Stimulated activated CD4-positive, alpha-beta T cell treated with anti-CD3 and anti-CD28 coated beads, TNF-alpha, amount 100 ng/mL, for 4 hours (primary cell): ENCODE data around the gene AMIGO1.

ENCODE experiments used
- DNase-seq, 3 experiments: peaks; one replicate each; pipeline ENCODE4 v3.0.0-alpha.2; 2020; ENCODE audit warnings: low read depth in 3 of 3

AMIGO1 gene

DNA sequence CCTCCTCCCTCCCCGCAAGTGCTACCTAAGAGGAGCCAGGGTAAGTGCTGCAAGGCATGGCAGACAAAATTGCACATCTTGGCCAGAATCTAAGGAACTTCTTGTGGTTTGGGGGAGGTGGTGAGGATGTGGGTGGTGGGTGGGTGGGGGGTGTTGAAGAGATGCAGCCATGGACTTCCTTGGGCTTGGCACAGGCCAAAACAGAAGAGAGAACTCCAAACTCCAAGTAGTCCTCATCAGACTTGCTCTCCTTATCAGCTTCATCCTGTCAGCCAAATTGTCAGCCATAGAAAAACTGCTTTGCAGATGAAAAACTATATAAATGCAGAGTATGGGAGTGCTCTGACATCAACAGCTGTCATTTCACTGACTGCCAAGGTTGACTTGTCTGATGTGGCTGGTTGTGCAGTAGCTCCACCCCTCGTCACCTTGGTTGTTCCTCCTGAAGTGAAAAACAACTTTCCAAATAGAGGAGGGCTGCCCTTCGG, 7.1 kb downstream of the AMIGO1 start:
- peak in 1 of 3 experiments; percentile 39 for DNase-seq

DNA sequence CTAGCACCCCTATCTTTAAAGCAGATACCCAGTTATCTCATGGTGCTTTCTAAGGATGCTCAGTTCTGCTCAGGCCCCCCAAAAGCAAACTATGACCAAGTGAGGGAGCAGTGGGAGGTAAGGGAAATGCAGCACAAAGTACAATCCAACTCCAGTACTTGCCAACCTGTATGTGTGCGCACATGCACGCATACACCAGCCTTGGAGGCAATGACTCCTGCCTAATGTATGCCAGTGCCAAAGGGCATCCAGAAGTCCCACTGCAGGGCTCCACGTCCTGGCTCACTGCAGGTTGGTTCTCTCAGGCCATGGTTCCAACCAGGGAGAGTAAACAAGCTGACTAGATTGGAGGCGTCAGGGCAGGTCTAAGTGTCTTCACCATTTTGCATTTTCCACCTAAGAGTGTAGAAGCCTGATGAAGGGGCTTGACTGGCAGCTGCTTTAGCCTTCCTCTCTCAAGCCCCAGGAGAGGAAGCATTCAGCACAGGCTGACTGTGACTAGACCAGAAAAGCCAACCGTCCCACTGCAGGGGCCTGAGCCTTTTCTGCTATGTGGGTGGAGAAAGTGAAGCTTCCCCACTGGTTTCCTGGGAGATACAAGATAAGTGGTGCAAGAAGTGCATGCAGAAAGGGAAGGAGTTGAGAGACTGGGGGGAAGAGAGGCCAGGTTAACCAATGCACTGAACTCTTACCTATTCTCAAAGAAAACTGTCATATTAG, 7.7 kb downstream of the AMIGO1 start:
- no peak for DNase-seq

DNA sequence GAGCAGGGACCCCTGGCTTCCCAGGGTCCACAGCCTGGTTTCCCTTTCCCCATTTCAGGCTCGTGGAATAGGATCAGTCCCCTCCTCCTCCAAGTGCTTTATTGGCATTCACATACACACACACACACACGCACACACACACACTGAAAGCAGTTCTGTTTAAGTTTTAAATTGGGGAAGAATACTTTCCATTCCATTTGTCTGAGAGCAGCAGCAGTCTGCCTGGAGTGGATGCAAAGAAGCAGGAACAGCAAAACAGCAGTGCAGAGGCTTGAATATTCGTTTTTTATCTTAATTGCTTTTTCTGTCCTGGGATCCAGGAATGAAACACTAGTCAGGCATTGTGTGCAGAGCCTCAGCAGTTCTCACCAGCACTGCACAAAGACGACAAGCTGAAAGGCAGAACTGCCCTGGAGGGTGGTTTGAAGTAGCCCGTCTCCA, 8.6 kb downstream of the AMIGO1 start:
- DNase-seq: no peak

- DNase-seq: no peak
Observed at GRCh38 chr1:109499661-109500536, 9.6 kb downstream of the AMIGO1 start.

DNA sequence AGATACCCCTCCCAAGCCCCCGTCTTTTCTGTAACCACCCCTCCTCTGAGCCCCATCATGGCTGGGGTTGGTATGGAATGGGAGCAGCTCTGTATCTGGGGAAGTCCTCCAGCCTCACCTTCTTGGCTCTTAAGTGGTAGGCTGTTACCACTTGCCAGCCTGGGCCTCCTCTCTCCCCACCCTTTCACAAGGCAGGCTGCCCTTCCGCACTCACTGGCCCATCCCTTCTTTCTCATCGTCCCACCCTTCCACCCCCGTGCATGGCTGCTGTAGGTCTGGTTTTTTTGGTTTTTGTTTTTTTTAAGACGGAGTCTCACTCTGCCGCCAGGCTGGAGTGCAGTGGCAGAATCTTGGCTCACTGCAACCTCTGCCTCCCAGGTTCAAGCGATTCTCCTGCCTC, 10.4 kb downstream of the AMIGO1 start:
- DNase-seq: no peak

DNA sequence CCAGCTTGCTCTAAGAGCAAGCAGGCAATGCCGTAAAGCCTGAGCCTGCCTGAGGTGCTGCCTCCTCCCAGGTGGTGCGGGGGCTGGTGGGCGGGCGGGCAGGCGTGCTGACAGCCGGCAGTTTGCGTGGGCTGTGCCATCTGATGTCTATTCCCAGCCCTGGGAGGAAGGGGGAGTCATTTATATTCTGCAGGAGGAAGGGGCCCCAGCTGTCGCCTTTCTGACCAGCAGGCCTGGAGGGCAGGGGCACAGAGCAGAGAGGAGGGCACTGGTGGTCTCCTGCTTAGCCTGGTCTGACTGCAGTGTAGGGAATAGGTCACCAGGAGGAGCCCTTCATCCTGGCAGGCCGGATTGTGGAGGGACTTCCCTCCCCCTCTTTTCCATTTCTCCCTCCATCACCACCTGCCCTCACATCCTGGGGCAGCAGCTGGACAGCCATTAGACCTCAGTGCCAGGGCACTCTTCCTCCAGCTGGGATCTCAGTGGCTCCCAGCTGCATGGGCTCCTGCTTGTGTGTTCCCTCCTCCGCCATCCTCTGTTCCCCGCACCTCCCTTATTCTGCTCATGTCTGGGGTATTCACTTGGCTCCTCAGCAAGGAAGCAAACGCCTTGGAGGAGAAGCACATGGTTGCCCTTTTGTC, 11.2 kb downstream of the AMIGO1 start:
- peak in 2 of 3 experiments; percentile 34 to 57 for DNase-seq

DNA sequence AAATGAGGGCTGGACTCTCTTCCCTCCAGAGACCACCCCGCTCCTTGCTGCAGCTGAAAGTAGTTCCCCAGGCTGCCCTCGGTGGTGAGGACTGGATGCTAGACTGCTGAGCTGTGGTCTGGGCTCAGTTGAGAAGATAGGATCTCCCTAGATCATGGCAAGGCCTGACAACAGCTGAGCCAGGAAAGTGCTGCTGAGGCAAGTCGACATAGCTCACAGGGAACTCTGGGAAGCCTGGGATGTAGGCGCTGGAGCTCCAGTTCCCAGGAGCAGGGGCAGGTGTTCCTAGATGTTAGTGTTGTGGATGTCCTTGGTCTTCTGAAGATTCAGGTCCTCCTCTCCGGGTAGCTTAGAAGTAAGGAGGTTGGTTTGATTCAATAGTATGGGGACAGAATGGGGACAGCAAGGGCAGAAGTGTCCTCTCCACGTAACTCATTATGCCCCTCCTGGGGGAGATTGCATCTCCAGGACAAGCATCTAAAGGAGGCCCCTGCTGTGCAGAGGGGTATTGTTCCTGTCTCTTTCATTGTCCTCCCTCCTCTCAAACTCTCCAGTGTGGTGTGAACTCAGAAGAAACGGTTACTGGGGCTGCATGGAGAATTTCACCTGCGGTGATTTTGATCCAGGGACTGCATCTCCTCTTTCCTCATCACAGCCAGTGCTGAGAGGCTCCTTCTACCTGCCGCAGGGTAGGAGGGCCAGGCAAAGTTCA, 11.9 kb downstream of the AMIGO1 start:
- no peak for DNase-seq

DNA sequence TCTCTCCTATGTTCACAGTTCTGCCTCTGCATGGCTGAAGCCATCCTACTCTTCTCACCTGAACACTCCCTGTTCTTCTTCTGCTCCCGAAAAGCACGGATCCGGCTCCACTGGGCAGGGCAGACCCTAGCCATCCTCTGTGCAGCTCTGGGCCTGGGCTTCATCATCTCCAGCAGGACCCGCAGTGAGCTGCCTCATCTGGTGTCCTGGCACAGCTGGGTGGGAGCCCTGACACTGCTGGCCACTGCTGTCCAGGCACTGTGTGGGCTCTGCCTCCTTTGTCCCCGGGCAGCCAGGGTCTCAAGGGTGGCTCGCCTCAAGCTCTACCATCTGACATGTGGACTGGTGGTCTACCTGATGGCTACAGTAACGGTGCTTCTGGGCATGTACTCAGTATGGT, 13.8 kb downstream of the AMIGO1 start:
- DNase-seq: no peak

- peak; percentile 79 to 82 (median 81) for DNase-seq
Observed at GRCh38 chr1:109493805-109494539, 15.6 kb downstream of the AMIGO1 start, which contains the start of gene CYB561D1. CYB561D1 (plus strand) TSS chr1:109494094; CDS start chr1:109494140, 46 bp downstream.

DNA sequence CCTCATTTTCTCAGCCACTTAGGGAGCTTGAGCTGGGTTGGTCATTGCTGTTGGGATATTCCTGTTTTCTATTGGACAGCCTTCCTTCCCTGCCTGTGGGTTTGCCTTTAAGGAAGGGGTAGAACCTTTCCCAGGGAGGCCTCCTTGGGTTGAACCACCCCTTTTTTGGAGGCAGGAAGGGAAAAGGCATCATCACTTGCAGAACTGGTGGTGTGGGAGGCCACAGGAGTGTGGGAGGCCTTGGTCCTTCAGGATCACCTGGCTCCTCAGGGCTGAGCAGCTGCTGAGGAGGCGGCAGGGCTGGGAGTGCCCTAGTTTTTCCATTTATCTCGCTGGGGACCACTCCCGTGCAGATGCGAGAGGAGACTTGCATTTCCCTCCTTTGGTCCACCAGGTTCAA, 16.3 kb downstream of the AMIGO1 start:
- no peak for DNase-seq

- no peak for DNase-seq
Observed at GRCh38 chr1:109492779-109493178, 16.7 kb downstream of the AMIGO1 start.

GRCh38 chr1:109491372-109491771, 18.2 kb downstream of the AMIGO1 start:
- DNase-seq: no peak

GRCh38 chr1:109490934-109491302, 18.6 kb downstream of the AMIGO1 start:
- no peak for DNase-seq

GRCh38 chr1:109490029-109490933, 19.2 kb downstream of the AMIGO1 start:
- DNase-seq: peak; percentile 47 to 60 (median 60)

GRCh38 chr1:109488696-109489095, 20.8 kb downstream of the AMIGO1 start:
- DNase-seq: no peak

- no peak for DNase-seq
Observed at GRCh38 chr1:109488201-109488600, 21.3 kb downstream of the AMIGO1 start.

GRCh38 chr1:109487261-109487660, 22.3 kb downstream of the AMIGO1 start:
- no peak for DNase-seq

DNA sequence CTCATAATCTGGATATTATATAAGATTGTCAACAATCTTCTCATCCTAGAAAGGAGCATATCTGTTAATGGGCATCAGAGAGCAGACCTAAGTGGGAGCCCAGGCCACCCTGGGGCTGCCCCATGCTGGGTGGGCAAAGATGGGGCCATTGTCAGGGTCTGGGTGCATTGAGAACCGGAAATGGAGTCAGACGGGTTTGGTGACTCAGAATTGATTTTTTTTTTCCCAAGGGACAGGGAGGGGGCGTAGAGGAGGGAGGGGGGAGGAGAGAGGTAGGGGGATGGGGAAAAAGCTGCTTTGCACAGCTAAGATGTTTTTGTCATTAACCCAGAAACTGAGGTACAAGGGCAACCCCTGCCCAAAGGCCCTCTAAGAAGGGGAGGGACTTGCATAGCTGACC, 24.5 kb downstream of the AMIGO1 start:
- no peak for DNase-seq

DNA sequence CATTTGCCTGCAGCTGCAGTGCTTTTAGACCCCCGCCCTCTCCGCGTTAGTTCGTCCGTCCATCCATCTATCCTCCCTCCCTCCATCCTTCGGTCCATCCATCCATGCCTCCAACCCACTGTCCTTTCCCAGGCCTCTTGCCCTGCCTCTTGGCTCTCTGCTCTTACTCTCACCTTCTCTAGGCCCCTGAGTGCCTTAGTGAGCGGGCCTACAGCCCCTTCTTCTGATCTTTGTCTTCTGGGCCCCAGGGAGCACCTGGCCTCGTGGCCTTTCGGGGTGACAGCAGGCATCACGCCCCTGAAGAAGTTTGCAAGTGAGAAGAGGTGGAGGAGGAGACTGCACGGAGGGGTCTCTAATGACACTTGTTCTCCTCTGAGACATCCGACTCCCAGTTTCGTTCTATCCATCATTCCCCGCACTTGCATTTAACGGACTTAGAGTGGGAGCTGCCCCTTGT, 25.0 kb downstream of the AMIGO1 start:
- no peak for DNase-seq
